GM19395 (cell line): Measurements from ENCODE around the gene MARK2.
"Not testable (repeated sequence)": the region's sequence is repeated elsewhere in the genome, so short reads cannot be mapped to it uniquely, and the experiment has no call there.

ENCODE experiments used
- ATAC-seq: cut with Tn5 transposase; IDR thresholded peaks from one replicate; pipeline ENCODE4 v1.9.1; 2021; ENCODE audit warnings: mild to moderate bottlenecking, moderate library complexity; ENCODE audit not compliant: unreplicated experiment

The MARK2 gene

DNA sequence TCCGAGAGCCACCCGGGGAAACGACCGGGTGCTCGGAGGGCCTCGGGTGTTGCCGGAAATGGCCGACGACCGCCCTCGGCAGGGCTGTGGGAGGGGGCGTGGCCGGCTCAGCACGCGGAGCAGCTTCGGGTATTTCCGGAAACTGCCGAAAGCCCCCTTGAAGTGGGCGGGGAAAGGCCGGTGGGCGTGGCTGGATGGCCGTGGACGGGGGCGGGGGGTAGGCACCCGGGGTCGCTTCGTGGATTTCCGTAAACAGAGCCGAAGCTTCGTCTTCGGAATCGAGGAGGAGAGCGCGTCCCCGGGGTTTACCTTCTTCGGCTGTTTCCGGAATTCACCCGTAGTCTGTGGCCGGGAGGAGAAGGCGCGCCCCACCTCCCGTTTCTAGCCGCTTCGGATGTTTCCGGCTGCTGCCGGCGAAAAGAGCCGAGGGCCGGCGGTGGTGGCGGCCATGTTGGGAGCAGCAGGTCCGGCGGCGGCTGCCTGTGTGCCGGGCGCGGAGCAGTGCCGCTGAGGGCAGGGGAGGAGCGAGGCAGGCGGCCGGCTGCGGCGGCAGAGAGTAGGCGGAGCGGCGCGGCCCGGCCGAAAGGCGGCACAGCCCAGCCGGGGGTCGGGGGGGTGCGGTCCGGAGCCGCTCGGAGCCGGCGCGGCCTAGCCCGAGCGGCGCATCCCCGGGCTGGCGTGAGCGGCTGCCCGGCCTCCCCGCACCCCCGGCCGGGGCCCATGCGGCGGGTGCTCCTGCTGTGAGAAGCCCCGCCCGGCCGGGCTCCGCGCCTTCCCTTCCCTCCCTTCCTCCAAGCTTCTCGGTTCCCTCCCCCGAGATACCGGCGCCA, at the start of gene MARK2:
Gene MARK2, plus strand, starts transcription at position 433 of the 830 bp plus-strand sequence. Its CDS starts 397 bp downstream, at position 830.
- peak; percentile 80 for ATAC-seq

DNA sequence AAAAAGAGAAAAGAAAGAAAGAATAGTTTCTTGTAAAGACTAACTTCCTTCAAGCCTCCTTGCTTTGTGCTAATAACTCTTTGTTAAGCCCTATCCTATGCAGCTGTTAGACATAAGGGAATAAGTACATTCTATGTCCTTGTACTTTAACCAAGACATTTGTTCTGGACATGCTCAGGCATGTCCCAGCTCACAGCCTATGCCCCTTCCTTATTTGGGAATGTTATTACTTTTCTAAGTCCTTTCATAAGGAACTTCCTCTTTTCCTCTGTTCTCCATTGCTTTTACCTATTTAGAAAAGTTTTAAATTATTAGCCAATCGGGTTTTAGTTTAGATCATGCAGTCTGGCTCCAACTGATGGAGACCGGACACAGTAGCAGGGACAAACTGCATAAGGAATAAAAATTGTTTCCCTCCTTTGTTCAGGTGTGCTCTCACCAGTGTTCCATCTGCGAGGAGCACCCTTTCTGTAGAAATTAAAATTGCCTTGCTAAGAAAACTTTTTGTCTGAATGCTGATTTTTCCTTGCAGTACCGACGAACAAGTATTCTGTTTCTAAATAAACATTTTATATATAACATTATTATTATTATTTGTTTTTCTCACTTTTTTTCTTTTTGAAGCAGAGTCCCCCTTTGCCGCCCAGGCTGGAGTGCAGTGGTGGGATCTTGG, 47.3 kb upstream of the MARK2 start:
- ATAC-seq = no peak

DNA sequence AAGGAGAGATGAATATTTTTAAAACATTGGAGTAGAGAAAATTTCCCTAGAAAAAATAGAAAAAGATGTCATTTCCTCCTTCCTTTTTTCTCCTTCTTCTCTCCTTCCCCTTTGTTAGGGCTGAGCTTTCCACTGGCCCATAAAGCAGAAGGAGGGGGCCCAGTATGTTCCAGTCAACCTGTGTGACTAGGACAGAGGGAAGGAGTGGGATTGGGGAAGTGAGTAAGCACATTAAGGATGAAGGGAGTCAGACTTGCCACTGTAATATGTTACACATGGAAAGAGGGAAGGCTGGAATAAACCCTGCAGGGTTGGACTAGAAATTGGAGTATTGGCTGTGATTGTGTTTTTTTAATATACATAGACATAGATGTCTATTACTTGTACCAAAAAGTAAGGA, 45.7 kb upstream of the MARK2 start:
- no peak for ATAC-seq

DNA sequence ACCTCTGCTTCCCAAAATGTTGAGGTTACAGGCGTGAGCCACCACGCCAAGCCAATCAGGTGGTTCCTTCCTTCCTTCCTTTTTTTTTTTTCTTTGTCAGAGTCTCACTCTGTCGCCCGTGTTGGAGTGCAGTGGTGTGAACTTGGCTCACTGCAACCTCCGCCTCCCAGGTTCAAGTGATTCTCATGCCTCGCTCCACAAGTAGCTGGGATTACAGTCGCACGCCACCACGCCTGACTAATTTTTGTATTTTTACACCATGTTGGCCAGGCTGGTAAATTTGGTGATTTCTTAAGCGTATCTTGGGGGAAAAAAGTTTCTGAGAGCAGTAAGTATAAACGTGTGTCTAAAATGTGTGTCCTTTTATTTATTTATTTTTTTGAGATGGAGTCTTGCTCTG, 43.8 kb upstream of the MARK2 start:
- ATAC-seq = no peak

DNA sequence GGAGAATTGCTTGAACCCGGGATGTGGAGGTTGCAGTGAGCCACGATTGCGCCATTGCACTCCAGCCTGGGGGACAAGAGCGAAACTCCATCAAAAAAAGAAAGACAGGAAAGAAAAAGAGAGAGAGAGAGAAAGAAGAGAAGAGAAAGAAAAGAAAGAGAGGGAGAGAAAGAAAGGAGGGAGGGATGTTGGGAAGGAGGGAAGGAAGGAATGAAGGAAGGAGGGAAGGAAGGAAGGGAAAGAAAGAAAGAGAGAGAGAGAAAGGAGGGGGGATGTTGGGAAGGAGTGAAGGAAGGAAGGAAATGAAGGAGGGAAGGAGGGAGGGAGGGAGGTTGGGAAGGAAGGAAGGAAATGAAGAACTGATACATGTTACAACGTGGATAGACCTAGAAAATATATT, 38.0 kb upstream of the MARK2 start:
- no peak for ATAC-seq

DNA sequence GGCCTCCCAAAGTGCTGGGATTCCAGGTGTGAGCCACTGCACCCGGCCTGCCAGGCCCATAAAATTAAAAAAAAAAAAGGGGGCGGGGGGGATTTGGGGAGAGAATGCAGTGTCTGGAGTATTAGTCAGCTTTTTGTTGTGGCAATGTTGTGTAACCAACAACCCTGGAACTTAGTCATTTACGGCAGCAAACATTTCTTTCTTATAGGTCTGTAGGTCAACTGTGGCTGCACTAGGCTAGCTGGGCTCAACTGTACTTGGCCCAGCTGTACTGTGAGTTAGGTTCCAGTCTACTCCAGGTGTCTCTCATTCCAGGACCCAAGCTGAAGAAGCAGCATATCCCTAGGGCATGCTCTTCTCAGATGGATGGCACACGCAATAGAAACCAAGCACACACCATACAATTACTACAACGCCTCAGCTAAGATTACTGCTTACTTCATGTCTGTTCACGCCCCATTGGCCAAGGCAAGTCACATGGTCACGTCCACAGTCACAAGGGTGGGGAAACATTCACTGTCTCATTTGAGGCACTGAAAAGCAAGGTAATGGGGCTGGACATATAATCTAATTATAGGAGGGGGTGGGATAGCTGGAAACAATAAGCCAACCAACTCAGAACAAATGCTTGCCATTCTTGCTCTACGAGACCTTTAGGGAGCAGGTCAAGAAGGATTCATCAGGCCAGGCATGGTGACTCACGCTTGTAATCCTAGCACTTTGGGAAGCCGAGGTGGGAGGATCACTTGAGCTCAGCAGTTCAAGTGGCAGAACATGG, 36.1 kb upstream of the MARK2 start:
- no peak for ATAC-seq

DNA sequence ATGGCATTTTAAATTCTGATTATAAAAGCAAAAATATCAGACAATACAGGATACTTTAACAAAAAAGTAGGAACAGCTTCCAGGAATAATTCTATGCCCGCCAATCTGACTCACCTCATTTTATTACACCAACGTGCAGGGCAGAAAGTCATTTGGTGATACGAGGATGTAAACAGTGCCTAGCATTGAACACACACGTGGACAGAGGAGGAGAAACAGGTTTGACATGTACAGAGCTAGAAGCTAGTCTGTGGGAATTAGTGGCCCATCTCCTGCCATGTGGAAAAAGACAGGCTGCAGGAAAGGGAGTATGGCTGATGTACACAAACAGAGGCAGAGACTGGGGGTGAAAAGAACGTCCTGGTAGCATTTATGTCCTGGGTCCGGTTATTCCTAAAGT, 34.7 kb upstream of the MARK2 start:
- no peak for ATAC-seq

DNA sequence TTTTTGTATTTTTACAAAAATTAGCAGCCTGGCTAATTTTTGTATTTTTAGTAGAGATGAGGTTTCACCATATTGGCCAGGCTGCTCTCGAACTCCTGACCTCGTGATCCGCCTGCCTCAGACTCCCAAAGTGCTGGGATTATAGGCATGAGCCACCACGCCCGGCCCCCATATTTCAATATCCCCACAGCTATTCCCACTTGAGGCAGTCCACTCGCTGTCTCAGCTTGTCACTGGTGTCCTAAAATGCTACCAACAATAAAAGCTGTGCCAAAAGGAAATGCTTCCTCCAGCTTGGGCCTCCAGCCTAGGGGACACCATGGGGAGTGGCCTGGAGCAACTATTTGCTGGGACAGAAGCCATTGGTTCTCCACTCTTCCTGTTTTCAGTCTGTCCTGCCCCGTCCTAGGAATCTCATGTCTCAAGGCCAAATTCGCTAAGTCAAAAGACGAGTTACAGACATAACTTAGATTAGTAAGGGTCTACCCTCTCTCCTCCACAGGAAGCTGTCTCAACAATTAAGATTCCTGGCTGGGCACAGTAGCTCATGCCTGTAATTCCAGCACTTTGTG, 33.0 kb upstream of the MARK2 start:
- ATAC-seq = no peak

DNA sequence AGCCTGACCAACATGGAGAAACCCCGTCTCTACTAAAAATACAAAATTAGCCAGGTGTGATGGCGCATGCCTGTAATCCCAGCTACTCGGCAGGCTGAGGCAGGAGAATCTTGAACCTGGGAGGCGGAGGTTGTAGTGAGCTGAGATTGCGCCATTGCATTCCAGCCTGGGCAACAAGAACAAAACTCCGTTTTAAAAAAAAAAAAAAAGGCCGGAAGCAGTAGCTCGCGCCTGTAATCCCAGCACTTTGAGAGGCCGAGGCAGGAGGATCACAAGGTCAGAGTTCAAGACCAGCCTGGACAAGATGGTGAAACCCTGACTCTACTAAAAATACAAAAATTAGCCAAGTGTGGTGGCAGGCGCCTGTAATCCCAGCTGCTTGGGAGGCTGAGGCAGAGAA, 28.5 kb upstream of the MARK2 start:
- ATAC-seq = not testable (repeated sequence)

DNA sequence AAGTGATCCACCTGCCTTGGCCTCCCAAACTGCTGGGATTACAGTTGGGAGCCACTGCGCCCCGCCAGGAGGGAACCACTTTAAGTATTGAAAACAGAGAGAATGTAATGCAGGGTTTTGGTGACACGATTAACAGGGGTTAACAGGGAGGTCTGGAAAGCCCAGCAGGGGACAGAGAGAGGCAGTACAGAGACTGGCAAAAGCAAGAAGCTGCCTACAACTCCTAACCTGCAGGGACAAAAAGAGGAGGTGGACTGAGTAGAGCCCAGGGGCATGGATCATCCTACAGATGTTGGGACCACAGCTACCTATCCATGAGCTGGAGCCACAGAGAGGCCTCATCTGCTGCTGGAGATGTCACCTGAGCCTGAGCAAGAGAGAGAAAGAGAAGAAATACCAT, 27.4 kb upstream of the MARK2 start:
- ATAC-seq = no peak

DNA sequence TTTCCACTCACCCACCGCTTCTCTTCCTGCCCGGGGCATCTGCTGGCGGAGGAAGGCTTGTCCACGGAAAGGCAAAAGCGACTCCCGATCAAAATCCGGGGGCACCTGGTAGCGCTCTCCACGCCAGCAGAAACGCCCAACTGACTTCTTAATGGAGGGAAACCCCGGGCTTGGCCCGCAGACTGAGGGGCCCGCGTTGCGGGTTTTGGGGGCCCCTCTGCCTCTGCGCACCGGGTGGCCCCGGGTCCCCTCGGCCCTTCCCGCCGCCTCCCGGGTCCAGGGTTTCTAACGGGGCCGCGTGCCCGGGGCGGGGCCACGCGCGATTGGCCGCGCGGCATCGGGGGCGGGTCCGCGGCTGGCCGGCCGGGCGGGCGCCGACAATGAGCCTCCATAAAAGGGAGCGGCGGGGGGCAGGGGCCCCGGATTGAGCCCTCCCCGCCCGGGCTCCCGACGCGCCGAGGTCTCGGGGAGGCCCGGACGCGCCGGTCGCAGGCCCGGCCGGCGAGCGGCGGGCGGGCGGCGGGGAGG, 25.8 kb upstream of the MARK2 start, which contains the start of gene SPINDOC:
Gene SPINDOC, plus strand, starts transcription at position 422 of the 528 bp plus-strand sequence. CDS start 231 bp downstream, outside the sequence.
- ATAC-seq = peak; percentile 78

DNA sequence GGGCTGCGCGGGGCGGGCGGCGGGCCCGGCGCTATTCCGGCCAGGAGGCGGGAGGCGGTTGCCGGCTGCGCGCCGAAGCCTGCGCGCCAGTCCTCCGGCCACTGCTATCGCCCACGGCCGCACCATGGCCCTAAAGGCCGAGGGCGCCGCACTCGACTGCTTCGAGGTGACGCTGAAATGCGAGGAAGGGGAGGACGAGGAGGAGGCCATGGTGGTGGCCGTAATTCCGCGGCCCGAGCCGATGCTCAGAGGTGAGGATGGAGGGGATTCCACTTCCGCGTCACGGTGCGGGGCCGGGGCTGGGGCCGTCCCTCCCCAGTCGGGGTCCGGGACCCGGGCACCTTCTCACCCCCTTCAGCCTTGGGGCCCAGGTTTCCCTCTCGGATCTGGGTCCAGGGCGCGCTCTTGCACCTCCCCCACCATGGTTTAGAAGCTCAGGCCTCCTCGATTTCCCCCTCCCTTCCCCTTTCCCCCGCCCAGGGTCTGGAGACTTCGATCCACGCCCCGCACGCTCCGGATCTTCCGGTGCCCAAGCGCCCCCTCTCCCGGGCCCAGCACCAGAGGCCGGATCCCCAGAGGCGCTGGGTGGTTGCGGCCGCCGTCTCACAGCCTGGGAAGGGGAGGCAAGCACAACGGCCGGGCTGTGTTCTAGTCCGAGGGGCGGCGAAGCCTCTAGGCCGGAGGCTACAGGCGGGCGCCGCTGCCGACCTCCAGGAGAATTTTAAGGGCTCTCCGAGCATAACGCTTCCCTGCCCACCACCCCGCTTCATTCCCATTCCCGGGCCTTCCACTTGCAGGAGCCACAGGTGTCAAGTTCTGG, 25.1 kb upstream of the MARK2 start:
- ATAC-seq = peak; percentile 40

DNA sequence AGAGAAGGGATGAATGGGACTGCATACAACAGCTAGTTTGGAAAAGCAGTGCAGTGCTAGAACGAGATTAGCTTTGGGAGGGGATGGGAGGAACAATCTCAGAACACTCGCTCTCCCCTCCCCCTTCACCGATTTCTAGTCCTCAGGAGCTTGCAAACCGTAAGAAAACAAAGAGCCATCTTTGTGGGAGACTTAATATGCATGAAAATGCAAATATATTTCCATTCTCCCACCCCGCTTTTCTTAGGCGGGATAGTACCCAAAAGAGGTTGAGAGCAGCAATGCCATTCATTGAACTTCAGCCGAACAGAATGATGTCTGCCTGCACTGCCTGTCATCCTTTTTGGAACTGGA, 24.6 kb upstream of the MARK2 start:
- ATAC-seq = no peak

DNA sequence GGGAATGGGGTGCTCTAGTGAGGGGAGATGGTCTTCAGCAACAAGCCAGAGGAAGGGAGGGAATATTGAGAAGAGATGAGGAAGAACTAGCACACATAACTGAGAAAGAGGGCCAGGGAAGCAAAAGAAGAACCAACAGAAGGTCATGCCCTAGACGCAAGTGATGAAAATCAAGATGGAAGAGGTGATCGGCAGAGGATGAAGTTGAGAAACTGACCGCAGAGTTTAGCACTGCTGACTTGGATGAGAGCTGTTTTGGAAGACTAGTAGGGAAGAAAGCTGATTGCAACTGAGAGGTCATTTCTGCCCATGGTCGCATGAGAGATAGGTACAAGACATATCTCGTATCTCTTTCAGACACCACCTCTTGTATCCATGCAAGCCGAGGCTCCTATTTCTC, 22.7 kb upstream of the MARK2 start:
- no peak for ATAC-seq

DNA sequence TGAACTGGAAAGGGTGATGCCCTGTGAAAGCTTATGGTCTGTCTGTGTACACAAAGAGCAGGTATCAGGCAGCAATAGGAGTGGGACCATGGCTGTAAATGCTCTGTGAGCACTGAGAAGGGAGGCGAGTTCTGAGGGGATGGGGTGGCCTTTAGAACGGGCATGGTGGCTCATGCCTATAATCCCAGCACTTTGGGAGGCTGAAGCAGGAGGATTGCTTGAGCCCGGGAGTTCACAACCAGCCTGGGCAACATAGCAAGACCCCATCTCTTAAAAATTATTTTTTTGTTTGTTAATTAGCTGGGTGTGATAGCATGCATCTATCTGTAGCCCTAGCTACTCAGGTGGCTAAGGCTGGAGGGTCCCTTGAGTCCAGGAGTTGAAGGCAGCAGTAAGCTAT, 22.2 kb upstream of the MARK2 start:
- no peak for ATAC-seq

DNA sequence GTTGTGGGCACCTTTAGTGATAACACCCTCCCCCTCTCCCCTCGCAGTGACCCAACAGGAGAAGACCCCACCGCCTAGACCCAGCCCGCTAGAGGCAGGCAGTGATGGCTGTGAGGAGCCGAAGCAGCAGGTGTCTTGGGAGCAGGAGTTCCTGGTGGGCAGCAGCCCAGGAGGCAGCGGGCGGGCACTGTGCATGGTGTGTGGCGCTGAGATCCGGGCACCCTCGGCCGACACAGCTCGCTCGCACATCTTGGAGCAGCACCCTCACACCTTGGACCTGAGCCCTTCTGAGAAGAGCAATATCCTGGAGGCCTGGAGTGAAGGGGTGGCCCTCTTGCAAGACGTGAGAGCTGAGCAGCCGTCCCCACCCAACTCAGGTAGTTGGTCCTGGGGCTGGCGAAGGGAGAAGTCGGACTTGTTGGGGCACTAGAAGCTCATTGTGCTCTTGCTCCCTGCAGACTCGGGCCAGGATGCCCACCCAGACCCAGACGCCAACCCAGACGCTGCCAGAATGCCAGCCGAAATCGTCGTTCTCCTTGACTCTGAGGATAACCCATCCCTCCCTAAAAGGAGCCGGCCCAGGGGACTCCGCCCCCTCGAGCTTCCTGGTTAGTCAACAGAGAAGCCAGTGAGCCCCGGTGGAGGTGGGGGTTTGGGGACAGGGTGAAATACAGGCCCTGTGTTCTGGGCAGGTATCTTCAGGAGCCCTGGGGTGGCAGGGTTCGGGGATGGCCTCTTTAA, 21.0 kb upstream of the MARK2 start:
- no peak for ATAC-seq

DNA sequence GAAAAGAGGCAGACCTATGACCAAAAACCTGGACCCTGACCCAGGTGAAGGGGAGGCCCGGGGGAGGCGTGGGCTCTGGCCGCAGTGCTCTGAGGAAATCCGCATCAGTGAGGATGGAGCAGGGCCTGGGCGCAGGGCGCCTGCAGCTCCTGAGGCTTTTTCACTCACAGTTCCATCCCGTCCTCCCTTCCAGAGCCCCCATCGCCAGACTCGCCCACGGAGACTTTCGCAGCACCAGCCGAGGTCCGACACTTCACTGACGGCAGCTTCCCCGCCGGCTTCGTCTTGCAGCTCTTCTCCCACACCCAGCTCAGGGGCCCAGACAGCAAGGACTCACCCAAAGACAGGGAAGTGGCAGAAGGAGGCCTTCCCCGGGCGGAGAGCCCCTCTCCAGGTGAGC, 20.3 kb upstream of the MARK2 start:
- ATAC-seq = no peak

DNA sequence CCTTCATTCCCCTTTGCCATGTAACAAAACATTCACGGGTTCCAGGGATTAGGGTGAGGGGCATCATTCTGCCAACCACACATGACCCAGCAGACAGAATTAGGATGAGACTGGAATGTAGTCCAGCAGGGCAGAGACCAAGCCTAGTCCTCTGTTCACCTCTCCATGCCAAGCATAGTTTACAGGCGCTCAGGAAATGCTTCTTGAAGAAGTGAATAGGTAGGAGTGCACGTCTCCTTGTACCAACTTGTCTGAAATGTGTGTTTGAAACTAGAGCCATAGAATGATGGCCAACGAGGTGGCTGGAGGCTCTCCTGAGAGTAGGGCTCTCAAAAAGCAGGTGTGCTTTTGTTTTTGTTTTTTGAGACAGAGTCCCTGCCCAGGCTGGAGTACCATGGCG, 17.5 kb upstream of the MARK2 start:
- ATAC-seq = no peak

DNA sequence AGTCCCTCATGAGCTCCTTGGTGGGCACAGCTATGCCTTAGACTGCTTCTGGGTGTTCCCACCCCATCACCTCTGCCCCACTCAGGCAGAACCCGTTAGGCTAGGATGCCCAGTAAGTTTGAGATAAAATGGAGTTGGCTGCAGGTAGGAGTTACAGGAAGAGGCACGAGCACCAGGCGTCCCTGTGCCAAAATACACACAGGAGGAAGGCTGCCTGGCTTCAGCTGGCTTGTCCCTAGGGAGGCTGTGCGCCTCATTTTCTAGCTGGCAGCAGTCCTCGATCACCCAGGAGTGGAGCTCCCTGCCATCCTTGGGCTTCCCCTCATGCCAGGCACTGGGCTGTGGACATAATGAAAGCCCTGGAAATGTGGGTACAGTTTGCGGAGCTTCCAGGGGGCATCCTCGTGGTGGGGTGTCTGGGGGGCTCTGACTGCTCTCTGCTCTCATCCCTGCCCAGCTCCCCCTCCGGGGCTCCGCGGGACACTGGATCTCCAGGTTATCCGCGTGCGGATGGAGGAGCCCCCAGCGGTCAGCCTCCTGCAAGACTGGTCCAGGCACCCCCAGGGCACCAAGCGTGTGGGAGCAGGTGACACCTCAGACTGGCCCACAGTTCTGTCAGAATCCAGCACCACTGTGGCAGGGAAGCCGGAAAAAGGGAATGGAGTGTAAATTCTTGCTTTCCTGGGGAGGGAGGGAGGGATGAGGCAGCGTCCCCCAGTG, 12.3 kb upstream of the MARK2 start:
- ATAC-seq = no peak
